GM12878 (cell line): ENCODE data around the gene C3orf20.

Experiments
- BACH1 ChIP-seq: fragments of 450-650 bp; IDR thresholded peaks from 2 replicates; pipeline ENCODE4 v1.6.1; 2017; ENCODE audit warnings: mild to moderate bottlenecking, borderline replicate concordance
- BCLAF1 ChIP-seq: fragments of 450-650 bp; IDR thresholded peaks from 2 replicates; pipeline ENCODE4 v1.6.1; 2017; ENCODE audit warnings: antibody characterized with exemption, mild to moderate bottlenecking, moderate library complexity
- CEBPB ChIP-seq, 2 experiments: fragments of 150-350 bp in 1 of 2; IDR thresholded peaks; 2 replicates each; pipeline ENCODE4 v1.6.1; 2012 to 2014; ENCODE audit warnings: low read depth in 2 of 2, low read length in 2 of 2, borderline replicate concordance in 1 of 2, inconsistent platforms in 1 of 2
- CTCF ChIP-seq, 3 experiments: IDR thresholded peaks in 2 of 3; conservative IDR thresholded peaks in 1 of 3; 2 replicates each; pipeline ENCODE4 v1.5.1; 2011; ENCODE audit warnings: low read depth in 3 of 3, low read length in 3 of 3, mild to moderate bottlenecking in 3 of 3, control low read depth in 2 of 3, moderate library complexity in 2 of 3, inconsistent platforms in 1 of 3, mixed read lengths in 1 of 3; ENCODE audit not compliant: control insufficient read depth in 2 of 3, insufficient read depth in 1 of 3; ENCODE audit errors: extremely low read depth in 1 of 3
- HDAC6 ChIP-seq: fragments of 200-600 bp; sonication (generic); IDR thresholded peaks from one replicate; pipeline ENCODE4 v1.8.0; 2017; ENCODE audit warnings: antibody characterized with exemption; ENCODE audit not compliant: unreplicated experiment
- SKIL ChIP-seq: fragments of 450-650 bp; IDR thresholded peaks from 2 replicates; pipeline ENCODE4 v1.6.1; 2017; ENCODE audit warnings: mild to moderate bottlenecking, low read depth, inconsistent platforms; ENCODE audit not compliant: poor library complexity, severe bottlenecking
- TAF1 ChIP-seq: IDR thresholded peaks from 2 replicates; pipeline ENCODE4 v1.6.1; 2011; ENCODE audit warnings: mild to moderate bottlenecking, low read depth, low read length, borderline replicate concordance
- TARDBP ChIP-seq: IDR thresholded peaks from 2 replicates; pipeline ENCODE4 v1.6.1; 2016; ENCODE audit warnings: borderline replicate concordance
- ZBTB33 ChIP-seq: fragments of 450-650 bp; IDR thresholded peaks from 2 replicates; pipeline ENCODE4 v1.6.1; 2017; ENCODE audit warnings: mild to moderate bottlenecking
- ZNF274 ChIP-seq: IDR thresholded peaks from one replicate; pipeline ENCODE4 v1.8.0; 2011; ENCODE audit not compliant: insufficient read length, insufficient read depth

- no peak for TF ChIP-seq SKIL
- no peak for TF ChIP-seq TAF1
- TF ChIP-seq CEBPB (IDR thresholded peaks at IDR 0.05; ENCODE audit: borderline replicate concordance in 1 of 2, low read depth in 2 of 2, low read length in 2 of 2) = no peak
- no peak for TF ChIP-seq BACH1
- no peak for TF ChIP-seq CTCF (IDR thresholded peaks at IDR 0.05 in 2 of 3, conservative IDR thresholded peaks at IDR 0.05 in 1 of 3; ENCODE audit: control insufficient read depth in 2 of 3, extremely low read depth in 1 of 3, insufficient read depth in 1 of 3, low read depth in 3 of 3, low read length in 3 of 3)
- no peak for TF ChIP-seq HDAC6
- no peak for TF ChIP-seq BCLAF1
- TF ChIP-seq ZBTB33 = no peak
- TF ChIP-seq TARDBP = no peak
- no peak for TF ChIP-seq ZNF274
Measured at GRCh38 chr3:14822134-14822533, 147.2 kb downstream of the C3orf20 start.
